Effector memory CD8-positive, alpha-beta T cell (primary cell): ENCODE measurements around the gene CISD3.

Experiments used
- ATAC-seq: fragments of 150-1000 bp; cut with Tn5 transposase; replicated peaks from 2 replicates; pipeline ENCODE4 v1.10.0; 2021; ENCODE audit warnings: mild to moderate bottlenecking, moderate library complexity
- DNase-seq, 3 experiments: peaks; one replicate each; pipeline ENCODE4 v3.0.0; 2021
- H3K27ac Mint-ChIP-seq, 2 donors: one replicate each; pipeline ENCODE4 v1.8.0; 2022; ENCODE audit warnings: mild to moderate bottlenecking in 2 of 2, mixed read lengths in 2 of 2, moderate library complexity in 2 of 2
- H3K27me3 Mint-ChIP-seq, 2 donors: one replicate each; pipeline ENCODE4 v1.8.0; 2022; ENCODE audit warnings: mixed read lengths in 2 of 2
- H3K36me3 Mint-ChIP-seq: one replicate; pipeline ENCODE4 v1.8.0; 2022; ENCODE audit warnings: mild to moderate bottlenecking, moderate library complexity, mixed read lengths; ENCODE audit not compliant: insufficient read depth
- H3K4me1 Mint-ChIP-seq, 2 donors: one replicate each; pipeline ENCODE4 v1.8.0; 2022; ENCODE audit warnings: low read depth in 2 of 2, mixed read lengths in 2 of 2
- H3K4me3 Mint-ChIP-seq, 2 donors: one replicate each; pipeline ENCODE4 v1.8.0; 2022; ENCODE audit warnings: mild to moderate bottlenecking in 2 of 2, mixed read lengths in 2 of 2, moderate library complexity in 2 of 2
- H3K9me3 Mint-ChIP-seq, 2 donors: one replicate each; pipeline ENCODE4 v1.8.0; 2022; ENCODE audit warnings: mixed read lengths in 2 of 2

CISD3 gene

GRCh38 chr17:38738686-38739085, 8.5 kb downstream of the CISD3 start:
- DNase-seq (no peak), ATAC-seq (no peak)
- Mint-ChIP-seq H3K9me3 (no peaks in the 10 kb centered on the region), H3K36me3 (peaks cover 11% of the 10 kb centered on the region), H3K27ac (no peak overlapping the region), H3K4me1 (peaks cover 9 to 18% of the 10 kb centered on the region in 2 donors), H3K4me3 (no peak overlapping the region), H3K27me3 (peaks cover 10 to 54% of the 10 kb centered on the region in 2 donors)

GRCh38 chr17:38739305-38739704, 9.2 kb downstream of the CISD3 start:
- Mint-ChIP-seq H3K4me3 (no peak overlapping the region), H3K27me3 (peaks cover 16 to 61% of the 10 kb centered on the region in 2 donors), H3K36me3 (peaks cover 11% of the 10 kb centered on the region), H3K9me3 (no peaks in the 10 kb centered on the region), H3K4me1 (peaks cover 6 to 15% of the 10 kb centered on the region in 2 donors), H3K27ac (no peak overlapping the region)
- no peak for DNase-seq
- no peak for ATAC-seq

GRCh38 chr17:38740044-38740443, 9.9 kb downstream of the CISD3 start:
- Mint-ChIP-seq H3K27ac (no peak overlapping the region), H3K4me1 (peaks cover 3 to 9% of the 10 kb centered on the region in 2 donors), H3K27me3 (peaks cover 24 to 68% of the 10 kb centered on the region in 2 donors), H3K36me3 (peaks cover 7% of the 10 kb centered on the region), H3K4me3 (no peak overlapping the region), H3K9me3 (no peaks in the 10 kb centered on the region)
- no peak for ATAC-seq
- DNase-seq = no peak

GRCh38 chr17:38740806-38741205, 10.7 kb downstream of the CISD3 start:
- Mint-ChIP-seq H3K27me3 (peaks cover 27 to 76% of the 10 kb centered on the region in 2 donors), H3K36me3 (peaks cover 7% of the 10 kb centered on the region), H3K9me3 (no peaks in the 10 kb centered on the region), H3K4me3 (no peak overlapping the region), H3K4me1 (peaks cover 0 to 4% of the 10 kb centered on the region in 2 donors), H3K27ac (no peak overlapping the region)
- DNase-seq (no peak), ATAC-seq (no peak)

GRCh38 chr17:38741461-38741860, 11.3 kb downstream of the CISD3 start:
- DNase-seq = no peak
- Mint-ChIP-seq H3K4me3 (no peak overlapping the region), H3K4me1 (peaks cover 2 to 7% of the 10 kb centered on the region in 2 donors), H3K27ac (no peak overlapping the region), H3K9me3 (no peaks in the 10 kb centered on the region), H3K27me3 (peaks cover 34 to 82% of the 10 kb centered on the region in 2 donors), H3K36me3 (peaks cover 7% of the 10 kb centered on the region)
- ATAC-seq = no peak

GRCh38 chr17:38741921-38742410, 11.8 kb downstream of the CISD3 start:
- Mint-ChIP-seq H3K27me3 (peaks cover 39 to 87% of the 10 kb centered on the region in 2 donors), H3K4me3 (no peak overlapping the region), H3K36me3 (peaks cover 7% of the 10 kb centered on the region), H3K9me3 (no peaks in the 10 kb centered on the region), H3K27ac (no peak overlapping the region), H3K4me1 (peaks cover 4 to 12% of the 10 kb centered on the region in 2 donors)
- ATAC-seq (no peak), DNase-seq (no peak)

- H3K4me3 Mint-ChIP-seq = no peak overlapping the region
- no peak overlapping the region for H3K27ac Mint-ChIP-seq
- DNase-seq (no peak), ATAC-seq (no peak)
- H3K27me3 Mint-ChIP-seq = peaks cover 40 to 94% of the 10 kb centered on the region in 2 donors
- peaks cover 5 to 14% of the 10 kb centered on the region in 2 donors for H3K4me1 Mint-ChIP-seq
- H3K9me3 Mint-ChIP-seq = no peaks in the 10 kb centered on the region
- peaks cover 7% of the 10 kb centered on the region for H3K36me3 Mint-ChIP-seq
These were observed 12.5 kb downstream of the CISD3 start for GRCh38 chr17:38742411-38743308.

- DNase-seq (no peak), ATAC-seq (no peak)
- H3K27me3 Mint-ChIP-seq = peaks cover 40 to 94% of the 10 kb centered on the region in 2 donors
- no peaks in the 10 kb centered on the region for H3K9me3 Mint-ChIP-seq
- peaks cover 7% of the 10 kb centered on the region for H3K36me3 Mint-ChIP-seq
- peaks cover 8 to 16% of the 10 kb centered on the region in 2 donors for H3K4me1 Mint-ChIP-seq
- no peak overlapping the region for H3K4me3 Mint-ChIP-seq
- no peak overlapping the region for H3K27ac Mint-ChIP-seq
These were observed 13.5 kb downstream of the CISD3 start for GRCh38 chr17:38743556-38744171.

- Mint-ChIP-seq H3K4me1 (peaks cover 10 to 27% of the 10 kb centered on the region in 2 donors), H3K4me3 (peak overlapping the region in 1 of 2 donors; percentile 18), H3K27me3 (peaks cover 52 to 90% of the 10 kb centered on the region in 2 donors), H3K36me3 (peaks cover 7% of the 10 kb centered on the region), H3K27ac (no peak overlapping the region), H3K9me3 (no peaks in the 10 kb centered on the region)
- DNase-seq = no peak
- ATAC-seq = no peak
These were observed 15.4 kb downstream of the CISD3 start for GRCh38 chr17:38745545-38745944.

- no peak overlapping the region for H3K27ac Mint-ChIP-seq
- peaks cover 16 to 34% of the 10 kb centered on the region in 2 donors for H3K4me1 Mint-ChIP-seq
- no peaks in the 10 kb centered on the region for H3K9me3 Mint-ChIP-seq
- peaks cover 58 to 90% of the 10 kb centered on the region in 2 donors for H3K27me3 Mint-ChIP-seq
- no peak for ATAC-seq
- peak overlapping the region; percentile 72 to 74 for H3K4me3 Mint-ChIP-seq
- peaks cover 13% of the 10 kb centered on the region for H3K36me3 Mint-ChIP-seq
- no peak for DNase-seq
These were observed 16.1 kb downstream of the CISD3 start for GRCh38 chr17:38746004-38746848.

- ATAC-seq = no peak
- H3K9me3 Mint-ChIP-seq = no peaks in the 10 kb centered on the region
- peaks cover 60 to 89% of the 10 kb centered on the region in 2 donors for H3K27me3 Mint-ChIP-seq
- no peak overlapping the region for H3K27ac Mint-ChIP-seq
- H3K36me3 Mint-ChIP-seq = peaks cover 17% of the 10 kb centered on the region
- peak overlapping the region; percentile 72 to 74 for H3K4me3 Mint-ChIP-seq
- H3K4me1 Mint-ChIP-seq = peaks cover 20 to 40% of the 10 kb centered on the region in 2 donors
- DNase-seq = no peak
These were observed 16.8 kb downstream of the CISD3 start for GRCh38 chr17:38746849-38747462.

- no peak for DNase-seq
- H3K36me3 Mint-ChIP-seq = peaks cover 23% of the 10 kb centered on the region
- no peak for ATAC-seq
- H3K9me3 Mint-ChIP-seq = no peaks in the 10 kb centered on the region
- no peak overlapping the region for H3K27ac Mint-ChIP-seq
- peaks cover 22 to 43% of the 10 kb centered on the region in 2 donors for H3K4me1 Mint-ChIP-seq
- peak overlapping the region; percentile 73 to 74 for H3K4me3 Mint-ChIP-seq
- peaks cover 60 to 82% of the 10 kb centered on the region in 2 donors for H3K27me3 Mint-ChIP-seq
These were observed 17.5 kb downstream of the CISD3 start for GRCh38 chr17:38747463-38748148.
